GM21528 (cell line): Measurements from ENCODE around the gene SIPA1L3.

Experiments
- ATAC-seq: cut with Tn5 transposase; IDR thresholded peaks from one replicate; pipeline ENCODE4 v1.9.1; 2021; ENCODE audit warnings: mild to moderate bottlenecking, moderate library complexity; ENCODE audit not compliant: unreplicated experiment, low FRiP score

The SIPA1L3 gene

GRCh38 chr19:38135150-38135998 lies 228.4 kb downstream of the SIPA1L3 start:
- no peak for ATAC-seq

GRCh38 chr19:38139122-38139521 lies 232.1 kb downstream of the SIPA1L3 start:
- no peak for ATAC-seq

- ATAC-seq, result no peak
Measured at GRCh38 chr19:38141108-38141507, 234.1 kb downstream of the SIPA1L3 start.

- ATAC-seq, result no peak
Measured at GRCh38 chr19:38142176-38143035, 235.4 kb downstream of the SIPA1L3 start.

GRCh38 chr19:38143847-38144246 lies 236.8 kb downstream of the SIPA1L3 start:
- ATAC-seq, result no peak

GRCh38 chr19:38144667-38145066 lies 237.7 kb downstream of the SIPA1L3 start:
- no peak for ATAC-seq

GRCh38 chr19:38145623-38146022 lies 238.6 kb downstream of the SIPA1L3 start:
- no peak for ATAC-seq

- ATAC-seq, result no peak
Measured at GRCh38 chr19:38148337-38148736, 241.3 kb downstream of the SIPA1L3 start.

- no peak for ATAC-seq
Measured at GRCh38 chr19:38149661-38150061, 242.7 kb downstream of the SIPA1L3 start.

- no peak for ATAC-seq
Measured at GRCh38 chr19:38151242-38151641, 244.2 kb downstream of the SIPA1L3 start.

GRCh38 chr19:38152461-38153379 lies 245.7 kb downstream of the SIPA1L3 start:
- no peak for ATAC-seq

- no peak for ATAC-seq
Measured at GRCh38 chr19:38155453-38155852, 248.4 kb downstream of the SIPA1L3 start.

GRCh38 chr19:38158730-38159129 lies 251.7 kb downstream of the SIPA1L3 start:
- no peak for ATAC-seq

GRCh38 chr19:38162094-38162493 lies 255.1 kb downstream of the SIPA1L3 start:
- ATAC-seq, result no peak

GRCh38 chr19:38162632-38163031 lies 255.6 kb downstream of the SIPA1L3 start:
- ATAC-seq, result no peak

GRCh38 chr19:38163419-38164290 lies 256.6 kb downstream of the SIPA1L3 start:
- no peak for ATAC-seq

- no peak for ATAC-seq
Measured at GRCh38 chr19:38164526-38164925, 257.5 kb downstream of the SIPA1L3 start.

- ATAC-seq, result no peak
Measured at GRCh38 chr19:38165335-38165734, 258.3 kb downstream of the SIPA1L3 start.

GRCh38 chr19:38168637-38169036 lies 261.6 kb downstream of the SIPA1L3 start:
- ATAC-seq, result no peak
